Activated naive CD8-positive, alpha-beta T cell (primary cell): ENCODE measurements around the gene CCDC150.
"Not testable (repeated sequence)": the region's sequence is repeated elsewhere in the genome, so short reads cannot be mapped to it uniquely, and the experiment has no call there.

Experiments
- H3K27ac Mint-ChIP-seq: one replicate; pipeline ENCODE4 v1.8.0; 2021; ENCODE audit warnings: mixed read lengths
- H3K27me3 Mint-ChIP-seq: one replicate; pipeline ENCODE4 v1.8.0; 2021; ENCODE audit warnings: mixed read lengths
- H3K36me3 Mint-ChIP-seq: one replicate; pipeline ENCODE4 v1.8.0; 2021; ENCODE audit warnings: mixed read lengths
- H3K4me1 Mint-ChIP-seq: one replicate; pipeline ENCODE4 v1.8.0; 2021; ENCODE audit warnings: low read depth, mixed read lengths
- H3K4me3 Mint-ChIP-seq: one replicate; pipeline ENCODE4 v1.8.0; 2021; ENCODE audit warnings: mild to moderate bottlenecking, mixed read lengths
- H3K9me3 Mint-ChIP-seq: one replicate; pipeline ENCODE4 v1.8.0; 2021; ENCODE audit warnings: low read depth, mixed read lengths

The CCDC150 gene

GRCh38 chr2:196659844-196660243 lies 20.3 kb downstream of the CCDC150 start:
- Mint-ChIP-seq H3K4me1 (no peaks in the 10 kb centered on the region), H3K9me3 (no peaks in the 10 kb centered on the region), H3K4me3 (no peak overlapping the region), H3K27ac (no peak overlapping the region), H3K36me3 (peaks cover 8% of the 10 kb centered on the region), H3K27me3 (peaks cover 2% of the 10 kb centered on the region)

GRCh38 chr2:196660244-196660643 lies 20.7 kb downstream of the CCDC150 start:
- H3K4me1 Mint-ChIP-seq, result no peaks in the 10 kb centered on the region
- H3K36me3 Mint-ChIP-seq, result peaks cover 8% of the 10 kb centered on the region
- no peak overlapping the region for H3K27ac Mint-ChIP-seq
- H3K9me3 Mint-ChIP-seq, result no peaks in the 10 kb centered on the region
- peaks cover 2% of the 10 kb centered on the region for H3K27me3 Mint-ChIP-seq
- H3K4me3 Mint-ChIP-seq, result no peak overlapping the region

- Mint-ChIP-seq H3K4me3 (no peak overlapping the region), H3K36me3 (peaks cover 2% of the 10 kb centered on the region), H3K9me3 (no peaks in the 10 kb centered on the region), H3K27ac (no peak overlapping the region), H3K27me3 (no peaks in the 10 kb centered on the region), H3K4me1 (no peaks in the 10 kb centered on the region)
Measured at GRCh38 chr2:196670342-196670741, 30.8 kb downstream of the CCDC150 start.

DNA sequence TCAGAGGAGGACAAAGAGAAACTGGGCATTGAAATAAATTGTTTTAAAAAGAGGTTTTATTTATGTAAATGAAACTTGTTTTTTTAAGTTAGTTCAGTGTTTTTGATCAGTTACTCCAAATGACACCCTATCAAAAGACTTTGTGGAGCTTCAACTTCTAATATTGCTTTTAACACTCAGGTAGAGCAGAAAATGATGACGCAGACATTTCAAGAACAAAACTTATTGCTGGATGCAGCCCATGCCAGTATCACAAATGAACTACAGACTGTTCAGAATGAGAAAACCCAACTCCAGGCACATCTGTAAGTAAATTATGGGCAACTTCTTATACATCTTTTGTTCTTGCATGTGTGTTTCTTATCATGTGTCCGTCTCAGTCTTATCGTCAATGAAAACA lies 36.4 kb downstream of the CCDC150 start:
- Mint-ChIP-seq H3K4me1 (no peaks in the 10 kb centered on the region), H3K27me3 (no peaks in the 10 kb centered on the region), H3K4me3 (no peak overlapping the region), H3K9me3 (no peaks in the 10 kb centered on the region), H3K36me3 (peaks cover 2% of the 10 kb centered on the region), H3K27ac (no peak overlapping the region)

DNA sequence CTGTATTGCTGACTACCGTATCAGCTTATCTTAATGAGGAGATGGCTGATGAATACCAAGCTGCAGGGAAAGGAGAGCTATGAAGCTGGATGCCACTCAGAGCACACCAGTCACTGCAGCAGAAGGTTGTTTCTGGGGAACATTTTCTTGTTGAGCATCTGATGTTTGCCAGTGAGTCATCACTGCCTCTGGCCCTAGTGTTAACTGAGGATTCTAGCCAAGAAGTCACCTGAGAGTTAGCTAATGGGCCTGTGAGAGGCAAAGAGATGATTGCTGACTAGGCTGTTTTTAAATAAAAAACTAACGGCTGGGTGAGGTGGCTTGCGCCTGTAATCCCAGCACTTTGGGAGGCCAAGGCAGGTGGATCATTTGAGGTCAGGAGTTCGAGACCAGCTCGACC lies 37.9 kb downstream of the CCDC150 start:
- Mint-ChIP-seq H3K27me3 (no peaks in the 10 kb centered on the region), H3K4me3 (no peak overlapping the region), H3K27ac (no peak overlapping the region), H3K4me1 (no peaks in the 10 kb centered on the region), H3K36me3 (peaks cover 2% of the 10 kb centered on the region), H3K9me3 (no peaks in the 10 kb centered on the region)

- Mint-ChIP-seq H3K36me3 (peaks cover 4% of the 10 kb centered on the region), H3K4me1 (no peaks in the 10 kb centered on the region), H3K27me3 (no peaks in the 10 kb centered on the region), H3K27ac (no peak overlapping the region), H3K4me3 (no peak overlapping the region), H3K9me3 (peaks cover 4% of the 10 kb centered on the region)
Measured at GRCh38 chr2:196679368-196679767, 39.9 kb downstream of the CCDC150 start.

GRCh38 chr2:196681510-196681909 lies 42.0 kb downstream of the CCDC150 start:
- Mint-ChIP-seq H3K36me3 (peaks cover 8% of the 10 kb centered on the region), H3K9me3 (peaks cover 6% of the 10 kb centered on the region), H3K27ac (no peak overlapping the region), H3K27me3 (no peaks in the 10 kb centered on the region), H3K4me1 (no peaks in the 10 kb centered on the region), H3K4me3 (no peak overlapping the region)

DNA sequence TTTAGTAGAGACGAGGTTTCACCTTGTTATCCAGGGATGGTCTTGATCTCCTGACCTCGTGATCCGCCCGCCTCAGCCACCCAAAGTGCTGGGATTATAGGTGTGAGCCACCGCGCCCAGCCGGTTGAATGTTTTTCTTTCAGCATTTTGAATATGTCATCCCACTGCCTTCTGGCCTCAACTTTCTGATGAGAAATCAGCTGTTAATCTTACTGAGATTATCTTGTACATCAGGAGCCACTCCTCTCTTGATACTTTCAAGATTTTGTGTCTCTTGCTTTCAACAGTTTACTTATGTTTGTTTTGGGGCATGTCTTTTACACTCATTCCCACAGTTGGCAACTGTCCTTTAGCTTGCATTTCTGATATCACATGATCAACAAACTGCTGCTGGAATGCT lies 46.3 kb downstream of the CCDC150 start:
- H3K27me3 Mint-ChIP-seq, result no peaks in the 10 kb centered on the region
- no peaks in the 10 kb centered on the region for H3K4me1 Mint-ChIP-seq
- H3K36me3 Mint-ChIP-seq, result peaks cover 11% of the 10 kb centered on the region
- H3K27ac Mint-ChIP-seq, result no peak overlapping the region
- peaks cover 16% of the 10 kb centered on the region for H3K9me3 Mint-ChIP-seq
- no peak overlapping the region for H3K4me3 Mint-ChIP-seq

DNA sequence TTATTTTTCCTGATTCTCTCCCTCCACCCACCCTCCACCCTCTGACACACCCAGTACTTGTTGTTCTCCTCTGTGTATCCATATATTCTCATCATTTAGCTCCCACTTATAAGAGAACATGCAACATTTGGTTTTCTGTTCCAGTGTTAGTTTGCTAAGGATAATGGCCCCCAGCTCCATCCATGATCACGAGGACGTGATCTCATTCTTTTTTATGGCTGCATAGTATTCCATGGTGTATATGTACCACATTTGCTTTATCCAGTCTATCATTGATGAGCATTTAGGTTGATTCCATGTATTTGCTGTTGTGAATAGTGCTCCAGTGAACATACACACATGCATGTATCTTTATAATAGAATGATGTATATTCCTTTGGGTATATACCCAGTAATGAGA lies 47.2 kb downstream of the CCDC150 start:
- H3K4me1 Mint-ChIP-seq, H3K27ac Mint-ChIP-seq, H3K4me3 Mint-ChIP-seq, H3K27me3 Mint-ChIP-seq: not testable (repeated sequence)
- peaks cover 16% of the 10 kb centered on the region for H3K9me3 Mint-ChIP-seq
- H3K36me3 Mint-ChIP-seq, result peaks cover 11% of the 10 kb centered on the region

DNA sequence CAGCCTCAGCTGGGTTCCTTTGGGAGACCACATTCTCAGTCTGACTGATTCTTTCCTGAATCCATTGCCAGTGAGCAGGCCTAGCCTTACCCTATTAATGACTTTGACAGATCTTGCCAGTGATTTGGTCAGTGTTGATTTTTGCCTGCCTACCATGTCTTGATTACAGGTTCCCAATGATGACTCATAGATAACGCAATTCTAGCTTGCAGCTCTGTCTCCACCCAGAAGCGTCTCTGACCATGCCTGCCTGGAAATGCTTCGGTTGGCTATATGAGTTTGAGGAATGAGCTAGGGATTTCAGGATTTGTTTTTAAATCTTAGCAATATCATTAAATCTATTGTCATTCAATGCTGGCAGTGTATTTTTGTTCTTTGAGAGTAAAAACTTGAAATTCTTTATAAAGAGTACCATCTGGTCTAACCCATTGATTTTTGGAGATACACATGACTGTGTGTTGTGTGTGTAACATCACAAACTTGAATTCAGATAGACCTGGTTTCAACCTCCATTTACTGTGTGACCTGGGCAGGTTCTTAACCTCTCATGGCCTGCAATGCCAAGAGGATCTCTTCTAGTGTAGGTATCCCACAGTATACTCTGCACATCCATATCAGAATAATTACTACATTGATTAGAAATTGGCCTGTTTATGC lies 57.0 kb downstream of the CCDC150 start:
- Mint-ChIP-seq H3K27me3 (no peaks in the 10 kb centered on the region), H3K27ac (no peak overlapping the region), H3K36me3 (no peaks in the 10 kb centered on the region)

GRCh38 chr2:196697825-196698224 lies 58.3 kb downstream of the CCDC150 start:
- H3K4me3 Mint-ChIP-seq, result no peak overlapping the region
- H3K4me1 Mint-ChIP-seq, result no peaks in the 10 kb centered on the region
- H3K27ac Mint-ChIP-seq, result no peak overlapping the region
- H3K36me3 Mint-ChIP-seq, result no peaks in the 10 kb centered on the region
- H3K27me3 Mint-ChIP-seq, result no peaks in the 10 kb centered on the region
- H3K9me3 Mint-ChIP-seq, result no peaks in the 10 kb centered on the region

More for the DNA sequence above, 57.0 kb downstream of the CCDC150 start:
- H3K4me1 Mint-ChIP-seq, result no peaks in the 10 kb centered on the region
- H3K4me3 Mint-ChIP-seq, result no peak overlapping the region
- no peaks in the 10 kb centered on the region for H3K9me3 Mint-ChIP-seq

GRCh38 chr2:196702641-196703040 lies 63.1 kb downstream of the CCDC150 start:
- Mint-ChIP-seq H3K36me3 (no peaks in the 10 kb centered on the region), H3K4me1 (no peaks in the 10 kb centered on the region), H3K27me3 (no peaks in the 10 kb centered on the region), H3K4me3 (no peak overlapping the region), H3K27ac (no peak overlapping the region), H3K9me3 (no peaks in the 10 kb centered on the region)

DNA sequence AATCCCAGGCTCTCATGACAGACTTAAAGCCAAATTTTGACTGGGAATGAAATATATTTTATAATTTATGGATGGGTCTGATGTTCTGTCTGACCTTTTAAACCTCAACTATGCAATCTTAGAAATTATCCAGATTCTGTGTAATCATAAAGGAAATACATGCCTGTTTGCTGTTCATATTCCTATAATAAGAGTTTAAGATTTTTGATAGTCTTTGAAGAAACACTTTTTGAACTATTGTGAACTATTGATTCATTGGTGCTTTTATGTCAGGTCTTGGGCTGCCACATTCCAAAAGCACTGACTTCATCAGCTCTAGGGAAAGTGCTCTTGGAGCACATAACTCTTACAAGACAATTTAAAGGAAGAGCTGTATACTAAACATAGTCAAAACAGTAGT lies 64.2 kb downstream of the CCDC150 start:
- Mint-ChIP-seq H3K4me1 (no peaks in the 10 kb centered on the region), H3K4me3 (no peak overlapping the region), H3K27ac (no peak overlapping the region), H3K27me3 (no peaks in the 10 kb centered on the region), H3K9me3 (no peaks in the 10 kb centered on the region), H3K36me3 (no peaks in the 10 kb centered on the region)

- H3K27ac Mint-ChIP-seq, result not testable (repeated sequence)
Measured at GRCh38 chr2:196710056-196710455, 70.5 kb downstream of the CCDC150 start.

DNA sequence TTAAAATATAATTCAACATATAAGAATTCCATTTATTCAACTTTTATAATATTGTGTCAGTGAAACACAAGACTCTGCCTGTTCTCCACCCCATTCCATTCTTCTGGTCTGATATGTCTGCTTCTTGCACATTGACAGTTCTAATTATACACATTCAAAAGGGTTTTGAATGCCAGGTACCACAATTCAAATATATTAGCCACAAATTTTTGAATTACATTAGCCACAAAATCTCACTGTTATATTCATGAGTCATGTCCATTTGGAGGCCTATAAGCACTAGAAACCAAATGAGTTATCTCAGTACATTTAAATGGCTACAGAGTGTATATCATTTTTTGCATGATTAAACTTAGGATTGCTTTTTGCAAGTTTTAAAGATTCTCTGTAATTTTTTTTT lies 72.1 kb downstream of the CCDC150 start:
- H3K4me3 Mint-ChIP-seq, result no peak overlapping the region
- no peak overlapping the region for H3K27ac Mint-ChIP-seq
- H3K4me1 Mint-ChIP-seq, result no peaks in the 10 kb centered on the region
- no peaks in the 10 kb centered on the region for H3K27me3 Mint-ChIP-seq
- no peaks in the 10 kb centered on the region for H3K36me3 Mint-ChIP-seq
- H3K9me3 Mint-ChIP-seq, result no peaks in the 10 kb centered on the region

More at GRCh38 chr2:196710056-196710455, 70.5 kb downstream of the CCDC150 start:
- not testable (repeated sequence) for H3K4me1 Mint-ChIP-seq, H3K4me3 Mint-ChIP-seq, H3K27me3 Mint-ChIP-seq, H3K9me3 Mint-ChIP-seq, H3K36me3 Mint-ChIP-seq

- H3K27me3 Mint-ChIP-seq, result no peaks in the 10 kb centered on the region
- H3K9me3 Mint-ChIP-seq, result no peaks in the 10 kb centered on the region
- H3K4me3 Mint-ChIP-seq, result no peak overlapping the region
- H3K36me3 Mint-ChIP-seq, result no peaks in the 10 kb centered on the region
- H3K4me1 Mint-ChIP-seq, result no peaks in the 10 kb centered on the region
- no peak overlapping the region for H3K27ac Mint-ChIP-seq
Measured at GRCh38 chr2:196712867-196713266, 73.4 kb downstream of the CCDC150 start.
